DND-41 (cell line): ENCODE data around the gene OPCML.

Experiments used
- ATAC-seq: fragments of 200-7000 bp; cut with Tn5 transposase; 3 replicates; pipeline ENCODE4 v1.9.1; 2021; ENCODE audit warnings: low read depth; ENCODE audit not compliant: insufficient read depth
- DNase-seq: peaks from one replicate; pipeline ENCODE4 v3.0.0-alpha.2; 2020
- H2AFZ ChIP-seq: 2 replicates; pipeline ENCODE4 v1.6.0; 2012; ENCODE audit warnings: low read depth, low read length
- H3K27ac ChIP-seq: 2 replicates; pipeline ENCODE4 v1.5.1; 2012; ENCODE audit warnings: low read length, inconsistent platforms
- H3K27me3 ChIP-seq: fragments of 200-600 bp; sonication (generic); 2 replicates; pipeline ENCODE4 v1.6.0; 2012; ENCODE audit warnings: low read length, mild to moderate bottlenecking, inconsistent platforms; ENCODE audit not compliant: insufficient read depth, poor library complexity
- H3K36me3 ChIP-seq: 2 replicates; pipeline ENCODE4 v1.5.1; 2012; ENCODE audit warnings: low read length, inconsistent platforms; ENCODE audit not compliant: insufficient read depth
- H3K4me1 ChIP-seq: 2 replicates; pipeline ENCODE4 v1.5.1; 2012; ENCODE audit warnings: mild to moderate bottlenecking, low read length; ENCODE audit not compliant: insufficient read depth
- H3K4me2 ChIP-seq: 2 replicates; pipeline ENCODE4 v1.6.0; 2012; ENCODE audit warnings: mild to moderate bottlenecking, moderate library complexity, low read length, inconsistent platforms; ENCODE audit not compliant: insufficient read depth
- H3K4me3 ChIP-seq, 2 experiments: fragments of 200-600 bp in 1 of 2; shearing (Covaris generic) in 1 of 2; 2 replicates each; pipeline ENCODE4 v1.5.1; 2012 to 2016; ENCODE audit warnings: inconsistent platforms in 2 of 2, low read length in 2 of 2, mild to moderate bottlenecking in 2 of 2, low read depth in 1 of 2, moderate library complexity in 1 of 2
- H3K79me2 ChIP-seq: 2 replicates; pipeline ENCODE4 v1.6.0; 2012; ENCODE audit warnings: low read length, inconsistent platforms; ENCODE audit not compliant: insufficient read depth
- H3K9ac ChIP-seq: 2 replicates; pipeline ENCODE4 v1.6.0; 2012; ENCODE audit warnings: low read depth, mild to moderate bottlenecking, inconsistent platforms, low read length, moderate library complexity
- H3K9me3 ChIP-seq: 2 replicates; pipeline ENCODE4 v1.5.1; 2012; ENCODE audit warnings: low read length, moderate library complexity, mild to moderate bottlenecking, inconsistent platforms; ENCODE audit not compliant: insufficient read depth, severe bottlenecking
- H4K20me1 ChIP-seq: 2 replicates; pipeline ENCODE4 v1.6.0; 2012; ENCODE audit warnings: low read length; ENCODE audit not compliant: insufficient read depth
- CTCF ChIP-seq: IDR thresholded peaks from 2 replicates; pipeline ENCODE4 v1.5.1; 2012; ENCODE audit warnings: borderline replicate concordance, low read length, moderate library complexity, mild to moderate bottlenecking; ENCODE audit not compliant: poor library complexity, severe bottlenecking; ENCODE audit errors: extremely low read depth
- EZH2 ChIP-seq: IDR thresholded peaks from 3 replicates; pipeline ENCODE4 v1.6.1; 2012; ENCODE audit warnings: borderline replicate concordance, low read depth, mild to moderate bottlenecking, moderate library complexity, low read length, inconsistent platforms; ENCODE audit not compliant: severe bottlenecking

The OPCML gene

GRCh38 chr11:133360860-133361688 is 171.2 kb downstream of the OPCML start:
- no peaks in the 10 kb centered on the region for H4K20me1 ChIP-seq
- no peaks in the 10 kb centered on the region for H3K4me1 ChIP-seq
- H3K79me2 ChIP-seq, result no peaks in the 10 kb centered on the region
- H3K9me3 ChIP-seq, result no peaks in the 10 kb centered on the region
- H3K36me3 ChIP-seq, result no peaks in the 10 kb centered on the region
- TF ChIP-seq CTCF (no peak), EZH2 (no peak)
- peaks cover 13% of the 10 kb centered on the region for H3K27me3 ChIP-seq
- no peak overlapping the region for H3K4me3 ChIP-seq
- H3K4me2 ChIP-seq, result no peak overlapping the region
- H3K9ac ChIP-seq, result no peak overlapping the region
- H2AFZ ChIP-seq, result no peak overlapping the region
- no peak for ATAC-seq
- no peak overlapping the region for H3K27ac ChIP-seq
- DNase-seq, result no peak

GRCh38 chr11:133355095-133355494 is 177.2 kb downstream of the OPCML start:
- ATAC-seq (no peak), DNase-seq (no peak)
- Histone ChIP-seq H3K9me3 (no peaks in the 10 kb centered on the region), H3K9ac (no peak overlapping the region), H3K4me3 (no peak overlapping the region), H2AFZ (no peak overlapping the region), H3K27me3 (peaks cover 21% of the 10 kb centered on the region), H4K20me1 (no peaks in the 10 kb centered on the region), H3K79me2 (no peaks in the 10 kb centered on the region), H3K4me2 (no peak overlapping the region), H3K36me3 (no peaks in the 10 kb centered on the region), H3K27ac (no peak overlapping the region), H3K4me1 (no peaks in the 10 kb centered on the region)
- TF ChIP-seq EZH2 (no peak), CTCF (no peak)

- no peak overlapping the region for H3K27ac ChIP-seq
- H3K27me3 ChIP-seq, result peaks cover 29% of the 10 kb centered on the region
- H3K36me3 ChIP-seq, result no peaks in the 10 kb centered on the region
- no peaks in the 10 kb centered on the region for H3K9me3 ChIP-seq
- no peaks in the 10 kb centered on the region for H3K4me1 ChIP-seq
- H3K79me2 ChIP-seq, result no peaks in the 10 kb centered on the region
- no peak overlapping the region for H3K4me3 ChIP-seq
- no peak overlapping the region for H2AFZ ChIP-seq
- ATAC-seq, result no peak
- H3K4me2 ChIP-seq, result no peak overlapping the region
- H3K9ac ChIP-seq, result no peak overlapping the region
- TF ChIP-seq CTCF (no peak), EZH2 (no peak)
- H4K20me1 ChIP-seq, result no peaks in the 10 kb centered on the region
- no peak for DNase-seq
Observed at GRCh38 chr11:133354069-133354468, 178.2 kb downstream of the OPCML start.
